Activated CD4-positive, alpha-beta memory T cell treated with anti-CD3 and anti-CD28 coated beads, Interleukin-2, amount 10 ng/mL, durations not matched to agents 7 days and 5 days (primary cell): ENCODE results near the gene CHRFAM7A. TPM values are rescaled to one million over a fixed set of nuclear protein-coding genes. Genes with fewer than 3 reads are reported as not detected.
"Not testable (repeated sequence)": the region's sequence is repeated elsewhere in the genome, so short reads cannot be mapped to it uniquely, and the experiment has no call there.

Experiments used
- CTCF ChIA-PET: fragments of 350-600 bp; sonication (Branson Sonifier 250); formaldehyde crosslinking; loops from one replicate; lab custom pipeline; 2021; ENCODE audit warnings: antibody characterized with exemption, inconsistent platforms; lab: Charles Lee
- POLR2A ChIA-PET: fragments of 350-600 bp; sonication (Branson Sonifier 250); formaldehyde crosslinking; loops from one replicate; lab custom pipeline; 2021; ENCODE audit warnings: antibody characterized with exemption; lab: Charles Lee
- DNase-seq: peaks from one replicate; pipeline ENCODE4 v3.0.0-alpha.2; 2020
- H3K27ac Mint-ChIP-seq: one replicate; pipeline ENCODE4 v1.8.0; 2021; ENCODE audit warnings: mild to moderate bottlenecking, mixed read lengths
- H3K27me3 Mint-ChIP-seq: one replicate; pipeline ENCODE4 v1.8.0; 2021; ENCODE audit warnings: mixed read lengths
- H3K36me3 Mint-ChIP-seq: one replicate; pipeline ENCODE4 v1.8.0; 2021; ENCODE audit warnings: low read depth, mixed read lengths
- H3K4me1 Mint-ChIP-seq: one replicate; pipeline ENCODE4 v1.8.0; 2021; ENCODE audit warnings: mixed read lengths
- H3K4me3 Mint-ChIP-seq: one replicate; pipeline ENCODE4 v1.8.0; 2021; ENCODE audit warnings: mild to moderate bottlenecking, mixed read lengths
- H3K9me3 Mint-ChIP-seq: one replicate; pipeline ENCODE4 v1.8.0; 2021; ENCODE audit warnings: mixed read lengths
- total RNA-seq, 2 experiments: library from RNA; stranded (reverse); gene quantifications; one replicate each; pipeline ENCODE4 v1.2.3, GENCODE V29; 2021

CHRFAM7A gene
- total RNA-seq, 2 experiments from 2014 or later, result 0.55 to 0.91 TPM

DNA sequence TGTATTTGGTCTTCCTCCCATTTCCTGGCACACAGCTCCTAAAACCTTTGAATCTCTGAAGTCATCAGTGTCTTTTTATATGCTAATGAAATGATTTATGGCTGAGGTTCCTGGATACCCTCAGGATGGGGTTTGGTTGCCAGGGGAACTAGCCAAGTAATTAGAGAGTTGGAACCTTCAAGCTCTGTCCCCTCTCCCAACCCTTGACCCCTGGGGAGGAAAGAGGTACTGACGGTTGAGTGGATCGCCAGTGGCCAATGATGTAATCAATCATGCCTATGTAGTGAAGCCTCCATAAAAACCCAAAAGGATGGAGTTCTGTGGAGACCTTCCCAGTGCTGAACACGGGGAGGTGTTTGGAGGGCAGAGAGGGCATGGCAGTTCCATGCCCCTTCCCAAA is 25.1 kb downstream of the CHRFAM7A start:
- CTCF ChIA-PET, POLR2A ChIA-PET, H3K27ac Mint-ChIP-seq, H3K36me3 Mint-ChIP-seq, DNase-seq, H3K27me3 Mint-ChIP-seq, H3K4me3 Mint-ChIP-seq, H3K9me3 Mint-ChIP-seq, H3K4me1 Mint-ChIP-seq: not testable (repeated sequence)

DNA sequence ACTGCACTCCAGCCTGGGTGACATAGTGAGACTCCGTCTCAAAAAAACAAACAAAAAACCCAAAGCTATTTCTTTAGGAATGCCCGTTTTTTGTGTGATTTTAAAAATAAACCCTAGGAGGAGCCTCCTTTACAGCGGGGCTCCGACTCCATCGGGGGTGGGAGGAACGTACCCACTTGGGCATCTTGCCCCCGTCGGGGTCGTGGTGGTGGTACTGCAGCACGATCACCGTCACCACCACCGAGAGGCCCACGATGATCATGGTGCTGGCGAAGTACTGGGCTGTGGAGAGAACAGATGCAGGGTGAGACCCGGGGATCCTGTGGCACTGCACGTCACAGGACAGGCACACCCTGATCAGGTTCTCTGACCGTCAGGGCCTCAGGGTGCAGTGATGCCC is 26.1 kb downstream of the CHRFAM7A start:
- DNase-seq, H3K9me3 Mint-ChIP-seq, H3K27me3 Mint-ChIP-seq, H3K4me1 Mint-ChIP-seq, H3K4me3 Mint-ChIP-seq, H3K36me3 Mint-ChIP-seq, H3K27ac Mint-ChIP-seq, CTCF ChIA-PET, POLR2A ChIA-PET: not testable (repeated sequence)

DNA sequence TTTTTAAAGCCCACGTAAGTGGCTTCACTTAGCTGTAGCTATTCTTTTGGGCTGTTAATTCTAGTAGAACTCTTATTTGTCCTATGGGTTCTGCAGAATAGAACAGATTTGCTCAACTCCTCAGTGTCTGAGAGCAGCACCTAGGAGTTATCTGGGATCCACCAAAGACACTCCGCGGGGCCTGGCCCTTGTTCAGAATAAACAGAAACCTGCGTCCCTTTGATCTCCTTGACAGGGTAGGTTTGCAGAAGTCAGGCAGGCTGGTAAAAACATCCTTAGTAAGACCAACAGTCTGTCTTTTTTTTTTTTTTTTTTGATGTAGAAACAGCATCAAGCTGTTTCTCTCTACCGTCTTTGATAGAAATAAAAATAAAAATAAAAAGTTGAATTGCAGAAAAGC is 31.9 kb downstream of the CHRFAM7A start:
- not testable (repeated sequence) for H3K9me3 Mint-ChIP-seq, H3K4me3 Mint-ChIP-seq, H3K27me3 Mint-ChIP-seq

DNA sequence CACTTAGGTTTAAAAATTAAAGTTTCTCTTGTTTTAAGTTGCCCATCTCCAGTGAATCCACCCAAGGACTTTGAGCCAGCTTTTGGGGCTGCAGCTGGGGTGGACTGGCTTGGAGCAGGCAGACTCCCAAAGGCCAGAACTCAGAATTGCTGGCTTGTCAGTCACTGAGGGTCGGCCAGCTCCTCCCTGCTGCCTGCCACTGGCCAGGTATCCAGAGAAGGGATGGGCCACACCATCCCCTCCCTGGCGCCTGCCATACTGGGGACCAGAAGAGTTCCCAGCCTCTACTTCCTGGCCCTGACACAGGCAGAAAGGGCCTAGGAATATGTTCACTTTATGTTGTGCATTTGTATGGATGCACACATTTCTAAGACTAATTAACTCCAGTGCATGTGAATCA is 32.4 kb downstream of the CHRFAM7A start:
- DNase-seq, H3K4me3 Mint-ChIP-seq, H3K27me3 Mint-ChIP-seq, H3K36me3 Mint-ChIP-seq, H3K4me1 Mint-ChIP-seq, CTCF ChIA-PET, H3K27ac Mint-ChIP-seq, POLR2A ChIA-PET, H3K9me3 Mint-ChIP-seq: not testable (repeated sequence)

More for the DNA sequence above, 31.9 kb downstream of the CHRFAM7A start:
- H3K36me3 Mint-ChIP-seq, POLR2A ChIA-PET, DNase-seq, H3K27ac Mint-ChIP-seq, H3K4me1 Mint-ChIP-seq, CTCF ChIA-PET: not testable (repeated sequence)

DNA sequence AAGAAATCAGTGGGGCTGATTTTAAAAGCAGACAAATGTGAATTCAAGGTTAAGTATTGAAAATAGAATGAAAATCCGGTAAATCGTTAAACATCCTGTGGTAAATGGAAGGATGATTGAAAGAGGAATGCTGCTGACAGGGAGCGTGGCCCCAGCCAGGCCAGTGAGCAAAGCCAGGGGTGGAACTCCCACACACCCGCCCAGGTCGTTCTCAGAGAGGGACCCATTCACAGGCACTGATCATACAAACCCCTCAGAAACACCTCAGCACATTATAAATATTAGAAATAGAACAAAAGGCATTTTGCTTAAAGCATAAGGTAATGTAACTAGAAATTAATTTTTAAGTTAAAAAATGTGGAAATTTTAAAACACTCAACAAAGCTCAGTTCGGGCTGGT is 38.3 kb downstream of the CHRFAM7A start:
- H3K27me3 Mint-ChIP-seq, H3K4me1 Mint-ChIP-seq, H3K36me3 Mint-ChIP-seq, H3K9me3 Mint-ChIP-seq, CTCF ChIA-PET, H3K27ac Mint-ChIP-seq, POLR2A ChIA-PET, DNase-seq, H3K4me3 Mint-ChIP-seq: not testable (repeated sequence)

DNA sequence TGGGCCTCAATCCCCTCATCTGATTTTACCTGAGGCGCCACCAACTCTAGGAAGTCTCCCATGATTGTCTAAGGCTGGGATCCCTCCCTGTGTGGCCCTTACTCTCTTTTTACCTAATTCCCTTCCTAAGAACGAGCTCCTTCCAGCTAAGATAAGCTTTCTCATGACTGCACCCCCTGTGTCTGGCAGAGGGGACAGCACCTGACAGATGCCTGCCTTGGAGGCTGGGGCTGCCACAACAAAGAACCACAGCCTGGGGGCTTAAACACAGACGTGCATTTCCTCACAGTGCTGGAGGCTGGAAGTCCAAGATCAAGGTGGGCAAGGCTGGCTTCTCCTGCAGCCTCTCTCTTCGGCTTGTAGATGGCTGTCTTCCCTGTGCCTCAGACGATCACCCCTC is 43.5 kb downstream of the CHRFAM7A start:
- DNase-seq, H3K9me3 Mint-ChIP-seq, H3K4me1 Mint-ChIP-seq, H3K27ac Mint-ChIP-seq, H3K27me3 Mint-ChIP-seq, H3K4me3 Mint-ChIP-seq, H3K36me3 Mint-ChIP-seq, CTCF ChIA-PET, POLR2A ChIA-PET: not testable (repeated sequence)

DNA sequence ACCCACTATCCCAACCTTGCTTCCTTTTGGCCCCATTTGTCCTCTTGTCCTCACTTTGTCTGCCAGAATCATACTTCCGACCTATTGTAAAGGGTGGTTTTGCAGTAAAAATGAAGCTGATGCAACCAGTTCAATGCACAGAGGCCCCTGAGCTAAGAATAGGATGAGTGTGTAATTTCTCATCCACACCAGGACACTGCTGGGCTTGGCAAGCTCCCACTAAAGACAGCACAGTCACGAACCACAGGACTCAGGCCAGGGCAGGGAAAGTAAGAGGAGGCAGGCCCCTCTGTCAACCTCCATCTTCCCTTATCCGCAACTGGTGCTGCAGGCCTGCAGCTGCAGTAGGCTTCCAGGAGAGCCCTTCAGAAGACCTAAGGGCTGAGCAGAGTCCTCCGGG is 56.8 kb downstream of the CHRFAM7A start:
- H3K36me3 Mint-ChIP-seq, DNase-seq, H3K27ac Mint-ChIP-seq, H3K27me3 Mint-ChIP-seq, H3K9me3 Mint-ChIP-seq, CTCF ChIA-PET, POLR2A ChIA-PET, H3K4me1 Mint-ChIP-seq, H3K4me3 Mint-ChIP-seq: not testable (repeated sequence)

DNA sequence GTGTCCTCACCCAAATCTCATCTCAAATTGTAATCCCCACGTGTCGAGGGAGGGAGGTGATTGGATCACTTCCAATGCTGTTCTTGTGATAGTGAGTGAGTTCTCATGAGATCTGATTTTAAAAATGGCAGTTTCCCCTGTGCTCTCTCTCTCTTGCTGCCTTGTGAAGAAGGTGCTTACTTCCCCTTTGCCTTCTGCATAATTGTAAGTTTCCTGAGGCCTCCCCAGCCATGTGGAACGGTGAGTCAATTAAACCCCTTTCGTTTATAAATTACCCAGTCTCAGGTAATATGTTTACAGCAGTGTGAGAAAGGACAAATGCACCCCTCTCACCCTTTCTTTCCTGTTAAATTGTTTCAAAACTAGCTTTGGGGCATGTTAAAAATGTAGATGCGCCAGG is 59.2 kb downstream of the CHRFAM7A start:
- CTCF ChIA-PET, H3K9me3 Mint-ChIP-seq, H3K36me3 Mint-ChIP-seq, H3K27me3 Mint-ChIP-seq, H3K4me3 Mint-ChIP-seq, H3K27ac Mint-ChIP-seq, H3K4me1 Mint-ChIP-seq, DNase-seq, POLR2A ChIA-PET: not testable (repeated sequence)

DNA sequence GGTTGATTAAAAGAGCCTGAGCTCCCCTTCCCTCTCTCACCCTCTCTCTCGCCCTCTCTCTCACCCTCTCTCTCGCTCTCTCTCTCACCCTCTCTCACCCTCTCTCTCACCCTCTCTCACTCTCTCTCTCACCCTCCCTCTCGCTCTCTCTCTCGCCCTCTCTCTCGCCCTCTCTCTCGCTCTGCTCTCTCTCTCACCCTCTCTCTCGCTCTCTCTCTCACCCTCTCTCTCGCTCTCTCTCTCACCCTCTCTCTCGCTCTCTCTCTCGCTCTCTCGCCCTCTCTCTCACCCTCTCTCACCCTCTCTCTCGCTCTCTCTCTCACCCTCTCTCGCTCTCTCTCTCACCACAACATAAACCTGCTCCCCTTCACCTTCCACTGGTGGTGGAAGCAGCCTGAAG is 67.2 kb downstream of the CHRFAM7A start:
- CTCF ChIA-PET, POLR2A ChIA-PET, H3K27me3 Mint-ChIP-seq, DNase-seq, H3K9me3 Mint-ChIP-seq, H3K36me3 Mint-ChIP-seq, H3K4me1 Mint-ChIP-seq, H3K4me3 Mint-ChIP-seq, H3K27ac Mint-ChIP-seq: not testable (repeated sequence)

DNA sequence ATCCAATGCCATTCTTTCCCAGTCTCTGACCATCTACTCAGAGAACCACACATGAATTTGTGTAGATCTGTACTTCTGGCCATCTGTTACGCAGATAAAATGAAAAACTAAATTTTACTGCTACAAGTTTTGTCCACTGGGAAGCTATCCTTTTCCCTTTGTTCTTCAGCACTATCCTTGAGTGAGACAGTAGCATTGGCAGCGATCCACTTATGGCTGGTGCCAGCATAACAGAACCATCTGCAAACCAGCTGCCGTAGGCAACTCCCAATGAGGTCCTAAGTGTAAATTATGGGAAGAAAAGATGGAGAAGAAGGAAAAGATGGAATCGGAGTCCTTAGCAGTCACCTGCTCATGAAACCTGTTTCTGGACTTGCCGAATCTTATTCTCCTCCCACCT is 72.3 kb downstream of the CHRFAM7A start:
- H3K36me3 Mint-ChIP-seq, H3K27me3 Mint-ChIP-seq, CTCF ChIA-PET, H3K4me1 Mint-ChIP-seq, DNase-seq, POLR2A ChIA-PET, H3K4me3 Mint-ChIP-seq, H3K9me3 Mint-ChIP-seq, H3K27ac Mint-ChIP-seq: not testable (repeated sequence)

DNA sequence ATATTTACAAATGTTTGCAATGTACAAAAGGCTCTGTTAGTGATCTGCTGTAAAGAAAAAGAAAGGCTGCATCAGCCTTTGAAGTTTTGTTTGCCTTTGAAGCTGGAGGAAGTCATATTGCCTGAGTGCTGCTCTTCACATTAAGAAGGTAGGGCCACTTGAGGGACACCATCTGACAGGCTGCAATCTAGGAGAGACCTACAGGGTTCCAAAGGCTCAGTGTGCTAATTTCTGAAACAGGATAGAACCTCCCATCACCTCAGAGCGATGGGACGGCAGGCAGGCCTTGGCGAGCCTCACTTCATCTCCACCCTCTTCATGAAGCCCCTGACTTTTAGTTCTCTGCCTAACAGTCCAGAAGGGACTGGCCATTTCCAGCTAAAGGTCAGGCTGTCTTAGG is 77.6 kb downstream of the CHRFAM7A start:
- H3K4me1 Mint-ChIP-seq, H3K27ac Mint-ChIP-seq, H3K9me3 Mint-ChIP-seq, H3K4me3 Mint-ChIP-seq, POLR2A ChIA-PET, H3K27me3 Mint-ChIP-seq, H3K36me3 Mint-ChIP-seq, DNase-seq, CTCF ChIA-PET: not testable (repeated sequence)

DNA sequence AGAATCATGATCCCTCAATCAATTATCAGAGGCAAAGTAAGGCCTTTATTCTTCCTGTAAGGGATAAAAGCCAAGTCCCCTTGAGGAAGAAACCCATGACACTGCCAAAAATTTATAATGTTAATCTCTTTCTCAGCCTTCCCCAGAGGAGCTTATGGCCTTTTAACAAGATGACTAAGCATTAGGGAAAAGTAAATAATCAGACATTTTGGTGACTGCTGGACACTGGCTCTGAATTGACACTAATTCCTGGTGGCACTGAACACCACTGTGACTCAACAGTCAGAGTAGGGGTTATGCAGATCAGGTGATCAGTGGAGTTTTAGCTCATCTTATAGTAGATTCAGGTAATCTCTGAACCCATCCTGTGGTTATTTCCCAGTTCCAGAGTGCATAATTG is 82.8 kb downstream of the CHRFAM7A start:
- H3K36me3 Mint-ChIP-seq, CTCF ChIA-PET, H3K4me1 Mint-ChIP-seq, H3K9me3 Mint-ChIP-seq, H3K4me3 Mint-ChIP-seq, H3K27me3 Mint-ChIP-seq, H3K27ac Mint-ChIP-seq, POLR2A ChIA-PET, DNase-seq: not testable (repeated sequence)
